Endodermal cell (in vitro differentiated cells): ENCODE data around the gene UBE2D1. TPM values are rescaled to one million over a fixed set of nuclear protein-coding genes. Genes with fewer than 3 reads are reported as not detected.
A peak's percentile ranks its signal among the peaks of the same experiment; 100 is the strongest.

Experiments used
- DNase-seq: peaks from one replicate; pipeline ENCODE4 v3.0.0-alpha.2; 2017
- H3K27ac ChIP-seq: 2 replicates; pipeline ENCODE4 v1.5.1; 2013; ENCODE audit warnings: mild to moderate bottlenecking, low read depth, low read length, moderate library complexity
- H3K27me3 ChIP-seq: 2 replicates; pipeline ENCODE4 v1.6.1; 2013; ENCODE audit warnings: mild to moderate bottlenecking, low read length, moderate library complexity; ENCODE audit not compliant: insufficient read depth, control insufficient read depth, poor library complexity, severe bottlenecking
- H3K36me3 ChIP-seq: 2 replicates; pipeline ENCODE4 v1.7.0; 2013; ENCODE audit warnings: mild to moderate bottlenecking, low read length, moderate library complexity; ENCODE audit not compliant: control insufficient read depth, insufficient read depth
- H3K4me1 ChIP-seq: one replicate; pipeline ENCODE4 v1.7.0; 2013; ENCODE audit warnings: low read length; ENCODE audit not compliant: control insufficient read depth, insufficient read depth
- H3K4me3 ChIP-seq: 2 replicates; pipeline ENCODE4 v1.5.1; 2013; ENCODE audit warnings: mild to moderate bottlenecking, low read length, moderate library complexity
- H3K9ac ChIP-seq: 2 replicates; pipeline ENCODE4 v1.6.1; 2013; ENCODE audit warnings: mild to moderate bottlenecking, low read length, moderate library complexity; ENCODE audit not compliant: poor library complexity, severe bottlenecking; ENCODE audit errors: extremely low read depth
- H3K9me3 ChIP-seq: 2 replicates; pipeline ENCODE4 v1.6.1; 2013; ENCODE audit warnings: mild to moderate bottlenecking, low read length, moderate library complexity; ENCODE audit not compliant: control insufficient read depth
- H3K27ac Mint-ChIP-seq: 2 replicates; pipeline ENCODE4 v1.8.0; 2020; ENCODE audit warnings: mixed read lengths
- H3K27me3 Mint-ChIP-seq: 2 replicates; pipeline ENCODE4 v1.8.0; 2021; ENCODE audit warnings: mild to moderate bottlenecking, mixed read lengths; ENCODE audit not compliant: insufficient read depth
- H3K36me3 Mint-ChIP-seq: 2 replicates; pipeline ENCODE4 v1.8.0; 2020; ENCODE audit warnings: low read depth, mixed read lengths
- H3K4me1 Mint-ChIP-seq: 2 replicates; pipeline ENCODE4 v1.8.0; 2020; ENCODE audit warnings: mixed read lengths
- H3K4me3 Mint-ChIP-seq: 2 replicates; pipeline ENCODE4 v1.8.0; 2020; ENCODE audit warnings: mild to moderate bottlenecking, moderate library complexity, mixed read lengths
- H3K9me3 Mint-ChIP-seq: 2 replicates; pipeline ENCODE4 v1.8.0; 2020; ENCODE audit warnings: mild to moderate bottlenecking, mixed read lengths
- WGBS, 2 experiments: methylation state at CpG; one replicate each; pipeline versions ENCODE4 v1.1.5 to v1.1.7; 2013; ENCODE audit warnings: missing lambda C conversion rate in 2 of 2, mixed read lengths in 1 of 2; ENCODE audit not compliant: insufficient coverage in 1 of 2, insufficient read length in 1 of 2; 5-methylcytosine and 5-hydroxymethylcytosine counted together
- total RNA-seq, 2 donors: library from RNA; stranded (reverse); fragmentation: NEBNext Ultra II Directional in 1 of 2; extraction: Animal tissue kit (Norgen Biotek cat#: 25700) in 1 of 2; gene quantifications; 2 replicates in 1 of 2; 3 replicates in 1 of 2; pipeline ENCODE4 v1.2.1, GENCODE V29; 2021
- TF ChIP-seq, protein P1 (sequence below): fragments of 200-600 bp; sonication (generic); conservative IDR thresholded peaks from 2 replicates; pipeline ENCODE4 v1.5.0; 2021; ENCODE audit warnings: antibody characterized with exemption, mild to moderate bottlenecking

The UBE2D1 gene
- total RNA-seq, 2 donors from 2014 or later: 28.9 to 33.0 TPM

DNA sequence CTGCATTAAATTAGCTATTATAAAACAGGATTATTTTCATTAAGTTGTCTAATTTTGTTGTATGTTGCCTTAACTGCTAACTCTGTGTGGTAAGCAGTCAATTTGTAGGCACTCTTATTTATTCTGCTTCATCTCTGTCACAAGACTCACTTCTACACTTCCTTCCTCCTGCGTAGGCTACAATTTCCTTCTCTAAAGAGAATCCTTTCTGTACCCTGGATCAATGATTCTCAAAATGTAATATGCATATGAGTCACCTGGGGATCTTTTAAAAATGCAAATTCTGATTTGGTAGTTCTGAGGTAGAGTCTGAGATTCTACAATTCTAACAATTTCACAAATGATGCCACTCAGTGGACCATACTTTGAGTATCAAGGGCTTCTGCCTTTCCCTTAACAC is 4.4 kb upstream of the UBE2D1 start:
- TF ChIP-seq, protein P1, sequence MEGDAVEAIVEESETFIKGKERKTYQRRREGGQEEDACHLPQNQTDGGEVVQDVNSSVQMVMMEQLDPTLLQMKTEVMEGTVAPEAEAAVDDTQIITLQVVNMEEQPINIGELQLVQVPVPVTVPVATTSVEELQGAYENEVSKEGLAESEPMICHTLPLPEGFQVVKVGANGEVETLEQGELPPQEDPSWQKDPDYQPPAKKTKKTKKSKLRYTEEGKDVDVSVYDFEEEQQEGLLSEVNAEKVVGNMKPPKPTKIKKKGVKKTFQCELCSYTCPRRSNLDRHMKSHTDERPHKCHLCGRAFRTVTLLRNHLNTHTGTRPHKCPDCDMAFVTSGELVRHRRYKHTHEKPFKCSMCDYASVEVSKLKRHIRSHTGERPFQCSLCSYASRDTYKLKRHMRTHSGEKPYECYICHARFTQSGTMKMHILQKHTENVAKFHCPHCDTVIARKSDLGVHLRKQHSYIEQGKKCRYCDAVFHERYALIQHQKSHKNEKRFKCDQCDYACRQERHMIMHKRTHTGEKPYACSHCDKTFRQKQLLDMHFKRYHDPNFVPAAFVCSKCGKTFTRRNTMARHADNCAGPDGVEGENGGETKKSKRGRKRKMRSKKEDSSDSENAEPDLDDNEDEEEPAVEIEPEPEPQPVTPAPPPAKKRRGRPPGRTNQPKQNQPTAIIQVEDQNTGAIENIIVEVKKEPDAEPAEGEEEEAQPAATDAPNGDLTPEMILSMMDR: no peak
- no peak overlapping the region for H3K27ac ChIP-seq
- peaks cover 10% of the 10 kb centered on the region for H3K4me1 Mint-ChIP-seq

GRCh38 chr10:58331646-58332045 is 3.2 kb upstream of the UBE2D1 start:
- peaks cover 2% of the 10 kb centered on the region for H3K9me3 Mint-ChIP-seq
- Histone ChIP-seq H3K9me3 (peaks cover 4% of the 10 kb centered on the region), H3K27me3 (no peaks in the 10 kb centered on the region), H3K4me3 (no peak overlapping the region), H3K4me1 (no peaks in the 10 kb centered on the region), H3K9ac (no peak overlapping the region), H3K36me3 (no peaks in the 10 kb centered on the region), H3K27ac (no peak overlapping the region)
- no peak overlapping the region for H3K27ac Mint-ChIP-seq
- TF ChIP-seq, protein P1: no peak
- H3K4me3 Mint-ChIP-seq: no peak overlapping the region
- H3K4me1 Mint-ChIP-seq: peaks cover 18% of the 10 kb centered on the region
- no peak for DNase-seq
- no peaks in the 10 kb centered on the region for H3K36me3 Mint-ChIP-seq
- peaks cover 8% of the 10 kb centered on the region for H3K27me3 Mint-ChIP-seq
- 80 to 93% methylated on average over 1 to 2 of the region's 2 CpGs for WGBS, 2 experiments

More for the DNA sequence above, 4.4 kb upstream of the UBE2D1 start:
- peaks cover 4% of the 10 kb centered on the region for H3K9me3 ChIP-seq
- Mint-ChIP-seq H3K27ac (no peak overlapping the region), H3K4me3 (no peak overlapping the region), H3K9me3 (peaks cover 2% of the 10 kb centered on the region), H3K27me3 (peaks cover 14% of the 10 kb centered on the region), H3K36me3 (no peaks in the 10 kb centered on the region)
- no peak overlapping the region for H3K4me3 ChIP-seq
- no peak overlapping the region for H3K9ac ChIP-seq
- H3K4me1 ChIP-seq: no peaks in the 10 kb centered on the region
- no peak for DNase-seq
- no peaks in the 10 kb centered on the region for H3K27me3 ChIP-seq
- H3K36me3 ChIP-seq: no peaks in the 10 kb centered on the region
- WGBS, 2 experiments: 92% methylated on average over 1 of the region's 1 CpG; no CpG with 5 or more reads in 1 of the 2 experiments

DNA sequence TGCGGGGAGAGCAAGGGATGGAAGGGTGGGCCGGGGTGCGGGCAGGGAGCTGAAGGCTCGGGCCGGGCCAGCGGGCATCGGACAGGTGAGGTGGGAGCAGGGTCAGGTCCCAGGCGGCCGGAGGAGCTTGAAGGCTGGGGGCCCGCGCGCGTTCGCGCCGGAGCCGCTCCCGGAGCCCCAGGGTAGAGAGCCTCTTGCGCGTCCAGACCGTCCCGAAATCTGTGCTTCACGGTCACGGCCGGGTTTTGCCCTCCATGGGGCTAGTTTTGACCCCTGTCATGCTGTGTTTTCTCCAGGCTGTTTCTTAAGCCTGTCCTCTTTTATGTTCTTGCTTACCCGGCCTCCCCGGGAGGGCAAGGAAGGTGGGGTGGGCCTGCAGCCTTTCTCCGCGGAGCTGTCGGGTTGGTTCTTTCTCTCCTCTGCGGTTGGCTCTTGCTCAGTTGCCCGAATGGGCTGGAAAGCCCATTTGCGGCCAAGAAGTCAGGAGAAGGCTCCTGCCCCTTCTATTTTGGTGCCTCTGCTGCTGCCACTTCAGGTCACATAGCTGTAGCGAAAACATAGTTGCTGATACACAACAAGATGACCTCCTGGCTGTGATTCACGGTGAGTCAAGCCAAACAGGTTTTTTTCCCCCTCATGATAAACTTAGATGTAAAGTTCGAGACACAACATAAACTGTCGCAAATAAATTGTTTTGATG is 650 bp downstream of the UBE2D1 start:
- peak overlapping the region; percentile 66 for H3K9ac ChIP-seq
- TF ChIP-seq, protein P1: peak; percentile 16
- Mint-ChIP-seq H3K27ac (peak overlapping the region; percentile 89), H3K9me3 (no peaks in the 10 kb centered on the region), H3K27me3 (peaks cover under 1% of the 10 kb centered on the region), H3K4me1 (peaks cover 30% of the 10 kb centered on the region), H3K36me3 (peaks cover 7% of the 10 kb centered on the region), H3K4me3 (peak overlapping the region; percentile 89)
- H3K4me3 ChIP-seq: peak overlapping the region; percentile 88
- DNase-seq: peak; percentile 77
- peaks cover 6% of the 10 kb centered on the region for H3K36me3 ChIP-seq
- 1 to 7% methylated on average over 6 to 35 of the region's 37 CpGs for WGBS, 2 experiments
- no peaks in the 10 kb centered on the region for H3K4me1 ChIP-seq
- H3K9me3 ChIP-seq: no peaks in the 10 kb centered on the region
- no peak overlapping the region for H3K27ac ChIP-seq
- no peaks in the 10 kb centered on the region for H3K27me3 ChIP-seq
